ENCODE data around the gene SFRP2. TPM values are rescaled to one million over a fixed set of nuclear protein-coding genes. Genes with fewer than 3 reads are reported as not detected.

SFRP2 gene
- total and polyA plus RNA-seq, 9 donors = 0.63 to 96.2 (median 11.7) TPM; not detected in 3

DNA sequence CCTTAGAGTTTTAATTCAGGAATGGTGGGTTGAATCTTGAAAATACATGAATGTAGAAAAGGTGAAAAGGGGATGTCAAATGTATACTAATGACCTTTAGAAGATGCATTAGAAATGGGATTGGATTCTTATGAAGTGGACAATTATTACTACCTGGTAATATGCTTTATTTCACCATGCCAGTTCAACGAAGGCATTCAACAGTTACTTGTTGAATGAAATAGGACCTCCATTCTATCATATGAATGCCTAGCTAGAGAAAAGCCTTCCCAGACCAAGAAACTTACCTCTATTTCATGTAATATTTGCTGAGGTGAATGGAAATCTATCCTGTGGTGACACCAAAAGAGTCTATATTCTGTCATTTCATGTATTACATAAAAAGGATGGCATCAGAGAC, 34.6 kb upstream of the SFRP2 start:
- intact Hi-C loops (cut with DNase I) = no loop called here
- H3K36me3 ChIP-seq = no peaks in the 10 kb centered on the region
- H3K9me3 ChIP-seq = no peaks in the 10 kb centered on the region
- no peak for TF ChIP-seq POLR2A (IDR thresholded peaks at IDR 0.05)
- TF ChIP-seq, protein P1, sequence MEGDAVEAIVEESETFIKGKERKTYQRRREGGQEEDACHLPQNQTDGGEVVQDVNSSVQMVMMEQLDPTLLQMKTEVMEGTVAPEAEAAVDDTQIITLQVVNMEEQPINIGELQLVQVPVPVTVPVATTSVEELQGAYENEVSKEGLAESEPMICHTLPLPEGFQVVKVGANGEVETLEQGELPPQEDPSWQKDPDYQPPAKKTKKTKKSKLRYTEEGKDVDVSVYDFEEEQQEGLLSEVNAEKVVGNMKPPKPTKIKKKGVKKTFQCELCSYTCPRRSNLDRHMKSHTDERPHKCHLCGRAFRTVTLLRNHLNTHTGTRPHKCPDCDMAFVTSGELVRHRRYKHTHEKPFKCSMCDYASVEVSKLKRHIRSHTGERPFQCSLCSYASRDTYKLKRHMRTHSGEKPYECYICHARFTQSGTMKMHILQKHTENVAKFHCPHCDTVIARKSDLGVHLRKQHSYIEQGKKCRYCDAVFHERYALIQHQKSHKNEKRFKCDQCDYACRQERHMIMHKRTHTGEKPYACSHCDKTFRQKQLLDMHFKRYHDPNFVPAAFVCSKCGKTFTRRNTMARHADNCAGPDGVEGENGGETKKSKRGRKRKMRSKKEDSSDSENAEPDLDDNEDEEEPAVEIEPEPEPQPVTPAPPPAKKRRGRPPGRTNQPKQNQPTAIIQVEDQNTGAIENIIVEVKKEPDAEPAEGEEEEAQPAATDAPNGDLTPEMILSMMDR (IDR thresholded peaks at IDR 0.05) = no peak
- no peak for TF ChIP-seq EP300 (IDR thresholded peaks at IDR 0.05)
- no peak overlapping the region for H3K4me3 ChIP-seq
- no peaks in the 10 kb centered on the region for H3K4me1 ChIP-seq (ENCODE audit: insufficient read depth)
- H3K27ac ChIP-seq = no peak overlapping the region
- DNase-seq = no peak
- H3K27me3 ChIP-seq = no peaks in the 10 kb centered on the region
- 79 to 93% (median 80%) methylated on average over 1 of the region's 1 CpG for WGBS, 3 donors

DNA sequence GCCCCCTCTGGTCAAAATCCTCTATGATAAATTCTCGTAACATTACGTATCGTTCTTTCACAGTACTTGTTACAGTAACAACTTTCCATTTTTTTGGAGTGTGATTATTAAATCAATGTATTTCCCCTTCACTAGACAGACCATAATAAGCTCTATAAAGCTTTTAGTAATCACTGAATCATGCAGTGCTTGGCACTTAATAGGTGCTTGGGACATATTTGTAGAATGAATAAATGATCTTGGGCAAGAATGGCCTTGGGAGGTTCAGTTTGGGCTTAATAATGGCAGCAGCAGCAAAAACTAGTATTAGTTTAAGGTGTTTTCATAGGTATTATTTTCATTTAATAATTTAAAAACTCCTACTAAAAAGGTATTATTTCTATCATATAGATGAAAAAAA, 33.4 kb upstream of the SFRP2 start:
- intact Hi-C loops (cut with DNase I) = no loop called here
- no peak overlapping the region for H3K4me3 ChIP-seq
- no peaks in the 10 kb centered on the region for H3K4me1 ChIP-seq (ENCODE audit: insufficient read depth)
- H3K9me3 ChIP-seq = no peaks in the 10 kb centered on the region
- no peaks in the 10 kb centered on the region for H3K27me3 ChIP-seq
- 61 to 83% (median 63%) methylated on average over 3 of the region's 3 CpGs for WGBS, 3 donors
- TF ChIP-seq, protein P1 (IDR thresholded peaks at IDR 0.05) = no peak
- TF ChIP-seq POLR2A (IDR thresholded peaks at IDR 0.05) = no peak
- TF ChIP-seq EP300 (IDR thresholded peaks at IDR 0.05) = no peak
- DNase-seq = no peak
- H3K27ac ChIP-seq = no peak overlapping the region
- no peaks in the 10 kb centered on the region for H3K36me3 ChIP-seq

DNA sequence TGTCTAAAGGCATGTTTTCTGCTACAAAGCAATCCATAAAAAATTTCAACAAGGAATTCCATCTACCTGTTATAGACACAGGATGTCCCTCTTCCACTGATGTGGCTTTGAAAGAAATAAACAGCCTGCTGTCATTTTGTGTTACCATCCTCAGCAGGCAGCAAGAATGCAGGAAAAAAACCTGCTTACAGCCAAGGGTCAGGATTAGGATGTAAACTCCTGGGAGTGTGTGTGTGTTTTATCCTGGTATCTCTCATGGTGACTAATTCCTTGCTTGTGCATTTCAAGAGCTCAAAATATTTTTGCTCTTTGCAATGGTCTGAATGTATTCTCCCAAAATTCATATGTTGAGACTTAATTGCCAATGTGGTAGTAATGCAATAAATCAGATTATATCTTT, 28.6 kb upstream of the SFRP2 start:
- intact Hi-C loops (cut with DNase I) = no loop called here

DNA sequence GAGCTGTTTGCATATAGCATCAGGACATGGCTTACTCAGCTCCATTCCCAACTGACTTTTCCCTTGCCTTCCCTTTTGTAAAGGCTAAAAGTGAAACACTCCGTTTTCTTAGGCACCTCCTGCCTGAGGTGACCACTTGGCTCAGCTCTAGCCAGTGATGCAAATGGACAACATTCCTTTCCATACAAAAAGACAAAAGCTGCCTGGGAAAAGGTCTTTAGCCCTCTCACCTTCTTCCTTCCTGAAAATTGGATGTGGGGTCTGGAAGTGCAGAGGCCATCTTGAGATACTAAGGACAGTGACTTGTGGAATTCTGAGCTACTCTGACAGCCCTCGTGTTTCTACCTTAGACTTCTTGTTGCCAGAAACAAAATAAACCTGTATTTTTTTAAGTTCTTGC, 27.7 kb upstream of the SFRP2 start:
- DNase-seq = no peak
- WGBS, 3 donors = 36 to 47% (median 45%) methylated on average over 2 of the region's 2 CpGs
- Histone ChIP-seq H3K4me3 (no peak overlapping the region), H3K4me1 (ENCODE audit: insufficient read depth) (no peaks in the 10 kb centered on the region), H3K27me3 (no peaks in the 10 kb centered on the region), H3K9me3 (no peaks in the 10 kb centered on the region), H3K36me3 (no peaks in the 10 kb centered on the region), H3K27ac (no peak overlapping the region)
- intact Hi-C loops (cut with DNase I) = no loop called here
- no peak for TF ChIP-seq POLR2A (IDR thresholded peaks at IDR 0.05)
- TF ChIP-seq, protein P1 (IDR thresholded peaks at IDR 0.05) = no peak
- no peak for TF ChIP-seq EP300 (IDR thresholded peaks at IDR 0.05)

More for the DNA sequence above, 28.6 kb upstream of the SFRP2 start:
- DNase-seq = no peak
- Histone ChIP-seq H3K4me1 (ENCODE audit: insufficient read depth) (no peaks in the 10 kb centered on the region), H3K4me3 (no peak overlapping the region), H3K27ac (no peak overlapping the region), H3K36me3 (no peaks in the 10 kb centered on the region), H3K27me3 (no peaks in the 10 kb centered on the region), H3K9me3 (no peaks in the 10 kb centered on the region)
- no peak for TF ChIP-seq POLR2A (IDR thresholded peaks at IDR 0.05)
- TF ChIP-seq, protein P1 (IDR thresholded peaks at IDR 0.05) = no peak
- TF ChIP-seq EP300 (IDR thresholded peaks at IDR 0.05) = no peak

DNA sequence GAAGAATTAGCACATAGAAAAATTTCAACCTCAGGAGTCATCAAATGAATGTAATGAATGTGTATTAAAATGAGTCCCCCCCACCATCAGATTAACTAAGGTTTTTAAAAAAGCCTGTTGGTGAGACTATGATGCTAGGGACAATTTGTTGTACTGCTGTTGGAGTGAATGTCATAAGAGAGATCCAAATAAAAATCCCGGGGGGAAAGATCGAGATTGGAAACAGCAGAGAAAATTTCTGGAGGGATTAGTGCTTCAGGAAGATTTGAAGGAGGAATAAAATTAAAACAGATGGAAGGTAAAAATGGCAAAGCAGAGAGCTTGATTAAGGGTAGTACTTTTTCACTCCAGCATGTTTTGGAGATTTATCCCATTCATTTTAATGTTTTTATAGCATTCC, 25.9 kb upstream of the SFRP2 start:
- DNase-seq = no peak
- Histone ChIP-seq H3K27ac (no peak overlapping the region), H3K4me3 (no peak overlapping the region), H3K27me3 (no peaks in the 10 kb centered on the region), H3K4me1 (ENCODE audit: insufficient read depth) (no peaks in the 10 kb centered on the region), H3K36me3 (no peaks in the 10 kb centered on the region), H3K9me3 (no peaks in the 10 kb centered on the region)
- TF ChIP-seq EP300 (IDR thresholded peaks at IDR 0.05) (no peak), POLR2A (IDR thresholded peaks at IDR 0.05) (no peak)
- TF ChIP-seq, protein P1 (IDR thresholded peaks at IDR 0.05) = no peak
- intact Hi-C loops (cut with DNase I) = no loop called here
- WGBS, 3 donors = 78 to 83% (median 80%) methylated on average over 2 of the region's 2 CpGs
